BLaER1 (cell line): Measurements from ENCODE around the gene PALD1.

Experiments used
- H3K27ac ChIP-seq: shearing (Covaris generic); formaldehyde crosslinking; 2 replicates; pipeline ENCODE4 v1.8.1; 2022
- H3K27me3 ChIP-seq: shearing (Covaris generic); formaldehyde crosslinking; 2 replicates; pipeline ENCODE4 v1.8.1; 2022
- H3K36me3 ChIP-seq: shearing (Covaris generic); formaldehyde crosslinking; 2 replicates; pipeline ENCODE4 v1.8.1; 2022
- H3K4me1 ChIP-seq: shearing (Covaris generic); formaldehyde crosslinking; 2 replicates; pipeline ENCODE4 v1.8.1; 2022
- H3K4me2 ChIP-seq: shearing (Covaris generic); formaldehyde crosslinking; 2 replicates; pipeline ENCODE4 v1.8.1; 2022
- H3K4me3 ChIP-seq: shearing (Covaris generic); formaldehyde crosslinking; 2 replicates; pipeline ENCODE4 v1.8.1; 2022
- H3K9ac ChIP-seq: shearing (Covaris generic); formaldehyde crosslinking; 2 replicates; pipeline ENCODE4 v1.8.1; 2022
- H3K9me3 ChIP-seq: shearing (Covaris generic); formaldehyde crosslinking; 2 replicates; pipeline ENCODE4 v1.8.1; 2022
- H4K20me1 ChIP-seq: shearing (Covaris generic); formaldehyde crosslinking; 2 replicates; pipeline ENCODE4 v1.8.1; 2022
- Cebpa-rat ChIP-seq: shearing (Covaris generic); IDR thresholded peaks from 2 replicates; pipeline ENCODE4 v1.8.1; 2022

Gene PALD1

GRCh38 chr10:70596860-70597809 lies 118.6 kb downstream of the PALD1 start:
- TF ChIP-seq Cebpa-rat = no peak
- H3K9me3 ChIP-seq = no peaks in the 10 kb centered on the region
- no peaks in the 10 kb centered on the region for H3K27me3 ChIP-seq
- no peaks in the 10 kb centered on the region for H4K20me1 ChIP-seq
- H3K4me2 ChIP-seq = no peak overlapping the region
- no peak overlapping the region for H3K4me3 ChIP-seq
- H3K9ac ChIP-seq = no peak overlapping the region
- no peaks in the 10 kb centered on the region for H3K36me3 ChIP-seq
- H3K4me1 ChIP-seq = peaks cover 46% of the 10 kb centered on the region
- H3K27ac ChIP-seq = no peak overlapping the region

DNA sequence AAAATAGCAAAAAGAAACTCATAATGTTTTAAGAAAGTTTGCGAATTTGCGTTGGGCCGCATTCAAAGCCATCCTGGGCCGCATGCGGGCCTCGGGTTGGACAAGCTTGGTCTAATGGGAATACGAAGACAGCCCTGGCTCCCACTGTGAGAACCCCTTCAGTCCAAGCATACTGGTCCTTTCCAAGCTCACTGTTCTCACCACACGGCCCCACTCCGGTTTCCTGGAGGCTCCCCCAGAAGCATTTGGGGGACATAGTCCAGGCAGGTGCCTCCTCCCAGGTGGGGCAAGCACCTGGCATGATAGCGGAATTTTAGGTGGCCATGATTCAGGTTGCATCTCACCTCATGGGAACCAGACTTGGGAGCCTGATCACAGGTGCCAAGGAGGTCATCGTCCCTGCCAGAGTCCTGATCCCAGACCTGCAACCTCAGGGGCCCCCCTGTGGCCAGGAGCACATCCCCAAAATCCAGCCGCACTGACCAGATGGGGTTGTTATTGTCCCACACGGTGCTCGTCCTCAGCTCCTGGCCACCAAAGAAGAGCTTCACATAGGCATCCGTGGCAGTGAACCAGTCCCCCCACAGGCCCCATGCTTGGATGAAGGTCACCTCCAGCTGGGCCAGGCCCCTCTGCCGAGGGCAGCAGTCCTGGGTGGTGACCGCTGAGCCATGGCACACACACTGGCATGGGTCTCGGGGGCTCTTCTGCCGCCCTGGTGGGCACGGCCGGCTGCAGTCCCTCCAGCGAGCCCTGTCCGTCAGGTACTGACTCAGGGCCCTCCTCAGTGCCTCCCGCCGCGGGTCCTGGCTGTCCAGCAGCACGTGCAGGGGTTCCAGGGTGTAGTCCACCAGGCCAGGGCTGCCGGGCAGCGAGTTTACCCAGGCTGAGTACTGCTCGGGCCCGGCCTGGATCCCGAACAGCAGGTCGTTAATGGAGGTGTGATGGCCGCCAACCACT lies 119.6 kb downstream of the PALD1 start:
- H3K4me3 ChIP-seq = no peak overlapping the region
- no peak for TF ChIP-seq Cebpa-rat
- H3K4me1 ChIP-seq = peaks cover 46% of the 10 kb centered on the region
- no peaks in the 10 kb centered on the region for H3K27me3 ChIP-seq
- H3K27ac ChIP-seq = no peak overlapping the region
- no peak overlapping the region for H3K9ac ChIP-seq
- peak overlapping the region; percentile 51 for H3K4me2 ChIP-seq
- no peaks in the 10 kb centered on the region for H3K9me3 ChIP-seq
- H4K20me1 ChIP-seq = no peaks in the 10 kb centered on the region
- H3K36me3 ChIP-seq = no peaks in the 10 kb centered on the region

- no peak for TF ChIP-seq Cebpa-rat
- H3K4me3 ChIP-seq = no peak overlapping the region
- peaks cover 46% of the 10 kb centered on the region for H3K4me1 ChIP-seq
- no peaks in the 10 kb centered on the region for H3K27me3 ChIP-seq
- H3K9me3 ChIP-seq = no peaks in the 10 kb centered on the region
- H3K9ac ChIP-seq = no peak overlapping the region
- no peak overlapping the region for H3K27ac ChIP-seq
- H3K36me3 ChIP-seq = no peaks in the 10 kb centered on the region
- no peaks in the 10 kb centered on the region for H4K20me1 ChIP-seq
- peak overlapping the region; percentile 51 for H3K4me2 ChIP-seq
Observed at GRCh38 chr10:70598857-70599295, 120.3 kb downstream of the PALD1 start.

- no peaks in the 10 kb centered on the region for H3K27me3 ChIP-seq
- H3K4me3 ChIP-seq = no peak overlapping the region
- no peaks in the 10 kb centered on the region for H3K9me3 ChIP-seq
- no peaks in the 10 kb centered on the region for H4K20me1 ChIP-seq
- H3K36me3 ChIP-seq = no peaks in the 10 kb centered on the region
- no peak overlapping the region for H3K9ac ChIP-seq
- no peak for TF ChIP-seq Cebpa-rat
- H3K4me2 ChIP-seq = peak overlapping the region; percentile 51
- H3K27ac ChIP-seq = no peak overlapping the region
- H3K4me1 ChIP-seq = peaks cover 43% of the 10 kb centered on the region
Observed at GRCh38 chr10:70599319-70599718, 120.8 kb downstream of the PALD1 start.

DNA sequence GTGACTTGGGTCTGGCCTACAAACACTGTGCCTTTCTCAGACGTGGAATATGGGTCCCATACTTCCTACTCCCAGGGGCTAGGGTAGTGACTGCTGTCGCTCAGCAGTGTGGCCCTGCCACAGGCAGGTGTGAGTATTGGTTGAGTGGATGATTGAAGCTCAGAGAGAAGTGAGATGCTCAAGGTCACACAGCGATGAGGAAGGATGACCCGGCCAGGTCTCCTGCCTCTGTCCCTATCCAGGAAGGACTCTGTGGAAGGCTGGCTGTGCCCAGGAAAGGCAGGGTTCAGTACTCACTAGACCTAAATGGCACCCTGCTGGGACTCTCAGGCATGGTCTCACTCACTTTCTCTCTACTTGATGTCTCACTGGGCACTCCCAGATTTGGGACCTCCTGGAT lies 121.2 kb downstream of the PALD1 start:
- Histone ChIP-seq H4K20me1 (no peaks in the 10 kb centered on the region), H3K9me3 (no peaks in the 10 kb centered on the region), H3K27ac (no peak overlapping the region), H3K4me2 (no peak overlapping the region), H3K4me1 (peaks cover 38% of the 10 kb centered on the region), H3K4me3 (no peak overlapping the region), H3K9ac (no peak overlapping the region), H3K27me3 (no peaks in the 10 kb centered on the region), H3K36me3 (no peaks in the 10 kb centered on the region)
- no peak for TF ChIP-seq Cebpa-rat

DNA sequence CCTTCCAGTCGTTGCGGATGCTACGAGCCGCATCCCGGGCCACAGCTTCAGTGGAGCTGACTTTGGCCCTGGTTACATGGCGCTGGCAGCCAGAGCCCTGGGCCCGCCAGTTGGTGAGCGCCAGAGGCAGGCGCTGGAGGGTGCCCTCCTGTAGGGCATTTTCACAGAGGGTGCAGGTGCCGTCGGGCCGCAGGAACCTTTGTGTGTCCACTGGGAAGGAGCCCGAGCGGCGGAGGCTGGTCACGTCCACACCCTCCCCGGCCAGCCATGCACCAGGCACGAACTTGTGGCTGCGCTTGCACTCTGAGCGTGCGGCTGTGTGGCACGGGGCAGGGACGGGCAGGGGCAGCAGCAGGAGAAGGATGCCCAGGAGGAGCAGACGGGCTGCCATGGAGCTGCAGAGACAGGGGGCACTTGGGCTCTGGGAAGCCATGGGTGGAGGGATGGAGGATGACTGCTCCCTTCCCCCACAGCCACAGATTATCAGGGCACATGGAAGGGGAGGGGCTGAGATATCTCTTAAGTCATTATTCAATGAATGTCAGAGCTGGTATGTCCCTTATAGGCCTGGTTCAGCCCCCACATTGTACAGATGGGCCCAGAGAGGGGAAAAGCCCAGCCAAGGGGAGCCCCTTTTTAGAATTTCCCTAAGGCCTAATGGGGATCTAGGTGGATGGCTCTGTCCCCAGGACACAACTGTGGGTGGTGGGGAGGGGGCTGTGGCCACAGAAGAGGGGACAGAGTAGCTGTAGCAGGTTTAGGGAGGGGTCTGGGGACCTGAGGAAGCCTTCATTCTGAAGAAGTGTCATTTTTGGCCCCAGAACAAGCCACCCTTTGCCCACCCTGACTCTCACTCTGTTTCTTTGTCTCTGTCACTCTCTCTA lies 122.2 kb downstream of the PALD1 start:
- H3K4me2 ChIP-seq = no peak overlapping the region

GRCh38 chr10:70601746-70602145 lies 123.2 kb downstream of the PALD1 start:
- no peaks in the 10 kb centered on the region for H3K36me3 ChIP-seq
- H3K27ac ChIP-seq = no peak overlapping the region
- no peak overlapping the region for H3K9ac ChIP-seq
- no peaks in the 10 kb centered on the region for H3K27me3 ChIP-seq
- H3K4me2 ChIP-seq = peak overlapping the region; percentile 68
- H3K9me3 ChIP-seq = no peaks in the 10 kb centered on the region
- H3K4me1 ChIP-seq = peaks cover 36% of the 10 kb centered on the region
- H3K4me3 ChIP-seq = no peak overlapping the region
- no peaks in the 10 kb centered on the region for H4K20me1 ChIP-seq
- TF ChIP-seq Cebpa-rat = no peak

More for the DNA sequence above, 122.2 kb downstream of the PALD1 start:
- peaks cover 36% of the 10 kb centered on the region for H3K4me1 ChIP-seq
- H3K27ac ChIP-seq = no peak overlapping the region
- H3K36me3 ChIP-seq = no peaks in the 10 kb centered on the region
- no peak for TF ChIP-seq Cebpa-rat
- no peak overlapping the region for H3K9ac ChIP-seq
- no peak overlapping the region for H3K4me3 ChIP-seq
- no peaks in the 10 kb centered on the region for H4K20me1 ChIP-seq
- no peaks in the 10 kb centered on the region for H3K27me3 ChIP-seq
- no peaks in the 10 kb centered on the region for H3K9me3 ChIP-seq

DNA sequence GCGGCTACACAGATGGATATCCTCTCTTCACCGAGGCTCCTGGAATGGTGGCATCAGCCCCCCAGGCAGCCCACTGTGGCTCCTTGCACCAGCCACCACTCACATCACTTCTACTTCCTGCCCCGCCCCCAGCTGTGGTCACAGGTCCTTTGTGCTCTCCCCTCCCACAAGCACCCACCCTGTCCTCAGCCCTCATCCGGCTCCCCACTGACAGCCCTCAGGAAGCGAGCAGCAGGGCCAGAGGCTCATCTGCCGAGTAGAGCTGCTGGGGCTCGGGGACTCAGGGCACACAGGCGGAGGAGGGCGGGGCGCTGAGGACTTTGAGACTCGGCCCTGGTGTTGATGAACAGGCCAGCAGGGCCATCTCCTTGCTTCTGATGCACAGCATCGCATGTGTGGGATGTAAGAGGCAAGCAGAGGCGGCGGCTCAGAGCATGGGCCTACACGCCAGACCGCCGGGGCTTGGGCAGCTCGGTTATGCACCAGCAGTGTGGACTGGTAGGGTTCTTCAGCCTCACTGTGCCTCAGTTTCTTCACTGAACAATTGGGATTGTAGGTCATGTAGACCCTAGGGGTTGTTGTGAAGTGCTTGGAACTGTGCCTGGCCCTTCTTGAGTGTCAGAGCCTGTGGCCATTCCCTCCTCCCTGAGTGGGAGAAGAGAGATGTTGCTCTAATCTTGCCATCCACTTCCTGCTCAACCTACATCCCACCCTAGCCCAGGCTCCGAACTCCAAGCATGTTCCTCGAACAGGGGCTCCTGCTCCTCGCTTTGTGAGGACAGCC lies 124.3 kb downstream of the PALD1 start, which contains the start of gene PRF1:
Gene PRF1, minus strand, starts transcription at position 77 of the 784 bp plus-strand sequence. CDS start 1,839 bp downstream, outside the sequence.
- Histone ChIP-seq H3K36me3 (no peaks in the 10 kb centered on the region), H4K20me1 (no peaks in the 10 kb centered on the region), H3K4me2 (peak within 1 kb of the TSS; percentile 68), H3K4me3 (no peak within 1 kb of the TSS), H3K4me1 (peaks cover 36% of the 10 kb centered on the region), H3K27me3 (no peaks in the 10 kb centered on the region), H3K27ac (peak within 1 kb of the TSS; percentile 23; the same call in 1 of the 2 replicates), H3K9ac (no peak within 1 kb of the TSS), H3K9me3 (no peaks in the 10 kb centered on the region)
- TF ChIP-seq Cebpa-rat = no peak
